K562 (cell line): ENCODE results near the gene GPR37. TPM values are rescaled to one million over a fixed set of nuclear protein-coding genes. Genes with fewer than 3 reads are reported as not detected.

Experiments
- ATAC-seq: fragments of 200-7000 bp; cut with Tn5 transposase; 3 replicates; pipeline ENCODE4 v1.9.1; 2020; ENCODE audit warnings: moderate library complexity
- BruUV-seq: library from RNA; stranded (reverse); fragments of 400-500 nt; replicated peaks from 2 replicates; lab custom pipeline; 2021; lab: Mats Ljungman, UMichigan
- CTCF ChIA-PET: fragments of 300-600 bp; formaldehyde crosslinking; extraction: SDS; loops from one replicate; lab custom pipeline; 2021; ENCODE audit warnings: low intra/inter-chr PET ratio; lab: Yijun Ruan, JAX
- POLR2A ChIA-PET: fragments of 300-600, 350-650 bp; sonication (Branson Sonifier 250); formaldehyde crosslinking; extraction: SDS; loops from one replicate; lab custom pipeline; 2021; ENCODE audit warnings: antibody characterized with exemption, inconsistent platforms; lab: Yijun Ruan, JAX
- DNase-seq, 4 experiments: peaks; one replicate each; pipeline versions ENCODE4 v3.0.0 to v3.0.0-alpha.2; 2011 to 2018; ENCODE audit warnings: low spot score in 3 of 4, mixed read lengths in 3 of 4; ENCODE audit errors: extremely low read depth in 1 of 4
- FAIRE-seq: peaks from 2 replicates; lab custom pipeline; 2011; peaks lifted over from hg19 to GRCh38; lab: Jason Lieb, UNC
- H2AFZ ChIP-seq: 2 replicates; pipeline ENCODE4 v1.6.0; 2011; ENCODE audit warnings: low read depth, low read length, control low read depth, inconsistent platforms
- H3K27ac ChIP-seq: fragments of 200-600 bp; 3 replicates; pipeline ENCODE4 v1.8.0; 2011; ENCODE audit warnings: low read depth, mild to moderate bottlenecking, control low read depth, inconsistent platforms, low read length, moderate library complexity, mixed read lengths; ENCODE audit errors: extremely low read depth
- H3K27me3 ChIP-seq, 2 experiments: fragments of 300-600 bp in 1 of 2; 2 replicates in 1 of 2; 3 replicates in 1 of 2; pipeline versions ENCODE4 v1.6.0 to v1.8.0; 2011; ENCODE audit warnings: inconsistent platforms in 2 of 2, low read length in 2 of 2, mild to moderate bottlenecking in 1 of 2, mixed read lengths in 1 of 2, moderate library complexity in 1 of 2; ENCODE audit not compliant: control insufficient read depth in 2 of 2, insufficient read depth in 2 of 2
- H3K36me3 ChIP-seq: fragments of 300-600 bp; 3 replicates; pipeline ENCODE4 v1.8.0; 2011; ENCODE audit warnings: mild to moderate bottlenecking, low read length, inconsistent platforms; ENCODE audit not compliant: control insufficient read depth, insufficient read depth
- H3K4me1 ChIP-seq, 2 experiments: fragments of 200-600 bp in 1 of 2; replicated peaks in 1 of 2; 2 replicates in 1 of 2; 3 replicates in 1 of 2; pipeline versions ENCODE4 v1.5.1 to v1.8.0; 2011; ENCODE audit warnings: inconsistent platforms in 2 of 2, low read length in 2 of 2, mild to moderate bottlenecking in 1 of 2, mixed read lengths in 1 of 2, moderate library complexity in 1 of 2; ENCODE audit not compliant: control insufficient read depth in 2 of 2, insufficient read depth in 2 of 2
- H3K4me2 ChIP-seq: 2 replicates; pipeline ENCODE4 v1.6.1; 2011; ENCODE audit warnings: low read length, control low read depth, inconsistent platforms, mixed read lengths; ENCODE audit not compliant: insufficient read depth
- H3K4me3 ChIP-seq: fragments of 200-600 bp; sonication (generic), shearing (Covaris generic); 2 replicates; pipeline ENCODE4 v1.5.1; 2016; ENCODE audit warnings: control low read depth, inconsistent platforms
- H3K79me2 ChIP-seq: fragments of 200-600 bp; 3 replicates; pipeline ENCODE4 v1.8.0; 2011; ENCODE audit warnings: low read length, inconsistent platforms; ENCODE audit not compliant: control insufficient read depth, insufficient read depth
- H3K9ac ChIP-seq, 2 experiments: 2 replicates each; pipeline versions ENCODE4 v1.6.0 to v1.6.1; 2011; ENCODE audit warnings: low read depth in 2 of 2, low read length in 2 of 2, control low read depth in 1 of 2, inconsistent platforms in 1 of 2, mild to moderate bottlenecking in 1 of 2, mixed read lengths in 1 of 2; ENCODE audit not compliant: insufficient read depth in 1 of 2
- H3K9me1 ChIP-seq: one replicate; pipeline ENCODE4 v1.6.0; 2011; ENCODE audit warnings: inconsistent platforms, mild to moderate bottlenecking, low read length, moderate library complexity; ENCODE audit not compliant: control insufficient read depth, insufficient read depth
- H3K9me3 ChIP-seq: replicated peaks from 2 replicates; pipeline ENCODE4 v1.5.1; 2011; ENCODE audit warnings: low read depth, low read length, inconsistent platforms; ENCODE audit not compliant: control insufficient read depth, insufficient read depth
- H4K20me1 ChIP-seq: replicated peaks from 2 replicates; pipeline ENCODE4 v1.6.1; 2011; ENCODE audit warnings: low read length, inconsistent platforms, mixed read lengths; ENCODE audit not compliant: control insufficient read depth, insufficient read depth
- KAT2B ChIP-seq: IDR thresholded peaks from one replicate; pipeline ENCODE4 v1.6.1; 2012; ENCODE audit warnings: low read depth, mild to moderate bottlenecking, control low read depth, inconsistent platforms, low read length, moderate library complexity
- SMAD1 ChIP-seq: fragments of 150-350 bp; IDR thresholded peaks from 2 replicates; pipeline ENCODE4 v1.6.1; 2014; ENCODE audit warnings: low read length, low read depth; ENCODE audit not compliant: partially characterized antibody
- ZNF140 ChIP-seq: fragments of 250-450 bp; sonication (Bioruptor Pico); IDR thresholded peaks from 2 replicates; pipeline ENCODE4 v1.8.0; 2021; ENCODE audit warnings: moderate library complexity, mild to moderate bottlenecking, inconsistent platforms
- WGBS: fragments of 100-300 bp; shearing (Covaris generic); methylation state at CpG from one replicate; pipeline ENCODE4 v1.1.6; 2016; ENCODE audit warnings: low coverage, mixed read lengths; ENCODE audit not compliant: insufficient coverage; ENCODE audit errors: missing lambda C conversion rate; 5-methylcytosine and 5-hydroxymethylcytosine counted together
- in situ Hi-C: fragments of 300-500 bp; cut with MboI; formaldehyde crosslinking; loops from 4 replicates; pipeline ENCODE4 v1.15.0; 2018; ENCODE audit warnings: inconsistent platforms, mixed read lengths
- intact Hi-C: fragments of 100-400 bp; cut with micrococcal nuclease; formaldehyde crosslinking; loops from 2 replicates; pipeline ENCODE4 v1.14.2; 2022
- polyA plus RNA-seq, 8 experiments: library from polyadenylated mRNA; depleted of rRNA in 4 of 8; stranded (reverse) in 5 of 8; unstranded in 3 of 8; fragments of >200 nt; fragmentation: Nextera tagmentation in 2 of 8; fragmentation: Illumina TruSeq in 1 of 8; extraction: Ambion mirVana in 2 of 8; extraction: Trizol in 1 of 8; gene quantifications; 2 replicates each; pipeline versions ENCODE4 v1.2.1 to v1.2.3, GENCODE V29; 2011 to 2014; ENCODE audit warnings: inconsistent platforms in 1 of 8, missing spikeins in 1 of 8
- total RNA-seq, 7 experiments: library from RNA; depleted of rRNA in 6 of 7; stranded (reverse); fragments of >200 nt in 6 of 7; fragmentation: Illumina TruSeq in 2 of 7; extraction: Trizol in 2 of 7; gene quantifications; 2 replicates each; pipeline versions ENCODE4 v1.2.1 to v1.2.3, GENCODE V29; 2011 to 2021; ENCODE audit warnings: low replicate concordance in 1 of 7
- TF ChIP-seq, protein P1 (sequence below): sonication (generic); formaldehyde crosslinking; IDR thresholded peaks from 2 replicates; pipeline ENCODE4 v1.8.0; 2022; ENCODE audit warnings: missing genetic modification reagents, mild to moderate bottlenecking, borderline replicate concordance

GPR37 gene
- total and polyA plus RNA-seq, 9 of the 15 experiments (the other 6 are each of a cell fraction or from before 2014, with no cell fraction given) = 0.03 TPM; not detected in 8

DNA sequence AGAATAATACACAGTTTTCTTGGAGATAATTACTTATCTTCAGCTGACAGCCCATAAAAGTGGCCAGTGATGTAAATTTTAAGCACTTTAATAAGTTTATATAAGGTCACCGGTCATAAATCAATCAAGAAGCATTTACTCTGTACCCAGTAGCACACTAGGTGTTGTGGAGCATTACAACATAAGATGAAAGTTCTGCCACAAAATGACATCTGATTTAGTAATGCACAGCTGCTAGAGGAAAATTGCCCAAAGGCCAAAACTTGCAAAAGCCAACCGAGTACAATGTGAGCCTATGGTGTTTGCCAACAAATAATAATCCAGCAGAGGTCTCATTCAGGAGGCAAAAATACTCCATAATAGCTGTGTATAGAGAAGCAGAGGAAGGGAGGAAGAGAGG is 63.6 kb downstream of the GPR37 start:
- intact Hi-C loops = no loop called here
- DNase-seq = no peak
- ATAC-seq = no peak
- no peak for TF ChIP-seq KAT2B
- TF ChIP-seq SMAD1 = no peak
- TF ChIP-seq ZNF140 (CRISPR knock-in tag) = no peak
- TF ChIP-seq, protein P1, sequence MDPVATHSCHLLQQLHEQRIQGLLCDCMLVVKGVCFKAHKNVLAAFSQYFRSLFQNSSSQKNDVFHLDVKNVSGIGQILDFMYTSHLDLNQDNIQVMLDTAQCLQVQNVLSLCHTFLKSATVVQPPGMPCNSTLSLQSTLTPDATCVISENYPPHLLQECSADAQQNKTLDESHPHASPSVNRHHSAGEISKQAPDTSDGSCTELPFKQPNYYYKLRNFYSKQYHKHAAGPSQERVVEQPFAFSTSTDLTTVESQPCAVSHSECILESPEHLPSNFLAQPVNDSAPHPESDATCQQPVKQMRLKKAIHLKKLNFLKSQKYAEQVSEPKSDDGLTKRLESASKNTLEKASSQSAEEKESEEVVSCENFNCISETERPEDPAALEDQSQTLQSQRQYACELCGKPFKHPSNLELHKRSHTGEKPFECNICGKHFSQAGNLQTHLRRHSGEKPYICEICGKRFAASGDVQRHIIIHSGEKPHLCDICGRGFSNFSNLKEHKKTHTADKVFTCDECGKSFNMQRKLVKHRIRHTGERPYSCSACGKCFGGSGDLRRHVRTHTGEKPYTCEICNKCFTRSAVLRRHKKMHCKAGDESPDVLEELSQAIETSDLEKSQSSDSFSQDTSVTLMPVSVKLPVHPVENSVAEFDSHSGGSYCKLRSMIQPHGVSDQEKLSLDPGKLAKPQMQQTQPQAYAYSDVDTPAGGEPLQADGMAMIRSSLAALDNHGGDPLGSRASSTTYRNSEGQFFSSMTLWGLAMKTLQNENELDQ = no peak
- TF ChIP-seq, all 486 proteins: peak for 0
- Histone ChIP-seq H3K9ac (no peak overlapping the region), H2AFZ (no peak overlapping the region), H3K79me2 (no peaks in the 10 kb centered on the region), H3K4me2 (no peak overlapping the region), H3K4me1 (no peaks in the 10 kb centered on the region), H3K4me3 (no peak overlapping the region), H3K27me3 (no peaks in the 10 kb centered on the region), H4K20me1 (no peaks in the 10 kb centered on the region), H3K9me3 (no peaks in the 10 kb centered on the region), H3K9me1 (no peaks in the 10 kb centered on the region), H3K27ac (no peak overlapping the region), H3K36me3 (no peaks in the 10 kb centered on the region)
- POLR2A ChIA-PET = no interaction called here
- 2% methylated on average over 2 of the region's 2 CpGs for WGBS
- FAIRE-seq = no peak
- in situ Hi-C loops = no loop called here
- no TSS peak for BruUV-seq
- CTCF ChIA-PET = no interaction called here
